CD14-positive monocyte (primary cell): ENCODE measurements around the gene STIM1. TPM values are rescaled to one million over a fixed set of nuclear protein-coding genes. Genes with fewer than 3 reads are reported as not detected.
A peak's percentile ranks its signal among the peaks of the same experiment; 100 is the strongest.

Experiments
- DNase-seq, 3 donors: peaks; one replicate each; pipeline ENCODE4 v3.0.0-alpha.2; 2011 to 2022
- H2AFZ ChIP-seq: 2 replicates; pipeline ENCODE4 v1.6.0; 2012; ENCODE audit warnings: mild to moderate bottlenecking, low read depth, low read length, inconsistent platforms; ENCODE audit not compliant: insufficient read depth, poor library complexity, severe bottlenecking
- H3K27ac ChIP-seq, 2 donors: 1 replicate in 1 of 2; 2 replicates in 1 of 2; pipeline ENCODE4 v1.5.1; 2012 to 2013; ENCODE audit warnings: low read length in 2 of 2, control low read depth in 1 of 2, inconsistent platforms in 1 of 2, low read depth in 1 of 2, mild to moderate bottlenecking in 1 of 2
- H3K27me3 ChIP-seq, 2 donors: one replicate each; pipeline versions ENCODE4 v1.6.0 to v1.6.1; 2011 to 2013; ENCODE audit warnings: low read length in 2 of 2; ENCODE audit not compliant: control insufficient read depth in 2 of 2, insufficient read depth in 2 of 2
- H3K36me3 ChIP-seq, 2 donors: replicated peaks in 1 of 2; 1 replicate in 1 of 2; 2 replicates in 1 of 2; pipeline versions ENCODE4 v1.5.1 to v1.6.1; 2012 to 2013; ENCODE audit warnings: low read length in 2 of 2, control low read depth in 1 of 2, inconsistent platforms in 1 of 2, mild to moderate bottlenecking in 1 of 2; ENCODE audit not compliant: insufficient read depth in 2 of 2, control insufficient read depth in 1 of 2
- H3K4me1 ChIP-seq, 2 donors: 1 replicate in 1 of 2; 2 replicates in 1 of 2; pipeline versions ENCODE4 v1.5.1 to v1.6.1; 2012 to 2013; ENCODE audit warnings: low read length in 2 of 2, control low read depth in 1 of 2, inconsistent platforms in 1 of 2, mild to moderate bottlenecking in 1 of 2, moderate library complexity in 1 of 2; ENCODE audit not compliant: insufficient read depth in 2 of 2, control insufficient read depth in 1 of 2
- H3K4me2 ChIP-seq: replicated peaks from 2 replicates; pipeline ENCODE3; 2012; ENCODE audit warnings: low read length, moderate library complexity, mild to moderate bottlenecking; ENCODE audit not compliant: poor library complexity, severe bottlenecking; ENCODE audit errors: extremely low read depth
- H3K4me3 ChIP-seq, 3 experiments: fragments of 200-600 bp in 1 of 3; sonication (generic) in 1 of 3; replicated peaks in 1 of 3; 1 replicate in 2 of 3; 2 replicates in 1 of 3; pipeline ENCODE4 v1.5.1; 2011 to 2013; ENCODE audit warnings: low read length in 3 of 3, mild to moderate bottlenecking in 3 of 3, control low read depth in 2 of 3, low read depth in 2 of 3, inconsistent platforms in 1 of 3, moderate library complexity in 1 of 3
- H3K79me2 ChIP-seq: 2 replicates; pipeline ENCODE4 v1.6.0; 2012; ENCODE audit warnings: mild to moderate bottlenecking, control low read depth, inconsistent platforms, low read length, moderate library complexity; ENCODE audit not compliant: insufficient read depth
- H3K9ac ChIP-seq: 2 replicates; pipeline ENCODE4 v1.6.0; 2017; ENCODE audit warnings: low read length, mild to moderate bottlenecking; ENCODE audit not compliant: insufficient read depth, poor library complexity, severe bottlenecking
- H3K9me3 ChIP-seq, 2 donors: replicated peaks in 1 of 2; 1 replicate in 1 of 2; 2 replicates in 1 of 2; pipeline versions ENCODE4 v1.5.1 to v1.6.1; 2012 to 2013; ENCODE audit warnings: low read length in 2 of 2, control low read depth in 1 of 2; ENCODE audit not compliant: control insufficient read depth in 1 of 2, insufficient read depth in 1 of 2
- H4K20me1 ChIP-seq: 2 replicates; pipeline ENCODE4 v1.6.0; 2012; ENCODE audit warnings: mild to moderate bottlenecking, low read length, control low read depth, moderate library complexity; ENCODE audit not compliant: insufficient read depth
- H3K27ac Mint-ChIP-seq, 7 donors: one replicate each; pipeline ENCODE4 v1.8.0; 2020; ENCODE audit warnings: mild to moderate bottlenecking in 7 of 7, mixed read lengths in 7 of 7, moderate library complexity in 6 of 7, inconsistent platforms in 2 of 7
- H3K27me3 Mint-ChIP-seq, 3 donors: one replicate each; pipeline ENCODE4 v1.8.0; 2021 to 2022; ENCODE audit warnings: low read depth in 3 of 3, mild to moderate bottlenecking in 3 of 3, mixed read lengths in 3 of 3, moderate library complexity in 3 of 3, inconsistent platforms in 1 of 3
- H3K36me3 Mint-ChIP-seq, 2 donors: one replicate each; pipeline ENCODE4 v1.8.0; 2020; ENCODE audit warnings: mixed read lengths in 2 of 2, inconsistent platforms in 1 of 2, mild to moderate bottlenecking in 1 of 2
- H3K4me1 Mint-ChIP-seq: one replicate; pipeline ENCODE4 v1.8.0; 2020; ENCODE audit warnings: mild to moderate bottlenecking, mixed read lengths
- H3K4me3 Mint-ChIP-seq, 2 donors: one replicate each; pipeline ENCODE4 v1.8.0; 2020; ENCODE audit warnings: mild to moderate bottlenecking in 2 of 2, mixed read lengths in 2 of 2, moderate library complexity in 1 of 2
- H3K9me3 Mint-ChIP-seq, 7 donors: one replicate each; pipeline ENCODE4 v1.8.0; 2020 to 2022; ENCODE audit warnings: mixed read lengths in 7 of 7, mild to moderate bottlenecking in 6 of 7, moderate library complexity in 6 of 7, inconsistent platforms in 2 of 7
- CTCF ChIP-seq: fragments of 200-600 bp; IDR thresholded peaks from one replicate; pipeline ENCODE4 v1.8.0; 2022; ENCODE audit warnings: antibody characterized with exemption, mild to moderate bottlenecking
- WGBS: methylation state at CpG from one replicate; pipeline ENCODE4 v1.1.5; 2013; ENCODE audit warnings: missing lambda C conversion rate; ENCODE audit not compliant: insufficient coverage; 5-methylcytosine and 5-hydroxymethylcytosine counted together
- intact Hi-C, 2 donors: fragments of 100-400 bp; cut with micrococcal nuclease; formaldehyde crosslinking; loops; one replicate each; pipeline versions ENCODE4 v1.15.0 to v1.15.1; 2023
- polyA plus RNA-seq, 3 donors: library from polyadenylated mRNA; depleted of rRNA in 1 of 3; unstranded in 2 of 3; stranded (reverse) in 1 of 3; fragments of 300-500 nt in 2 of 3; fragments of >200 nt in 1 of 3; fragmentation: Illumina TruSeq in 2 of 3; gene quantifications; 1 replicate in 2 of 3; 2 replicates in 1 of 3; pipeline ENCODE4 v1.2.3, GENCODE V29; 2012 to 2021

Gene STIM1
- polyA plus RNA-seq, 3 donors, result 14.0 to 68.6 (median 21.0) TPM

- Histone ChIP-seq H3K4me2 (no peak overlapping the region), H3K4me3 (no peak overlapping the region), H4K20me1 (peaks cover 96% of the 10 kb centered on the region), H3K4me1 (no peaks in the 10 kb centered on the region), H3K36me3 (no peaks in the 10 kb centered on the region), H2AFZ (no peak overlapping the region), H3K9me3 (no peaks in the 10 kb centered on the region), H3K79me2 (peaks cover 86% of the 10 kb centered on the region), H3K9ac (no peak overlapping the region), H3K27me3 (no peaks in the 10 kb centered on the region), H3K27ac (no peak overlapping the region)
- WGBS, result 63% methylated on average over 2 of the region's 5 CpGs
- TF ChIP-seq CTCF, result peak; percentile 49
- H3K27me3 Mint-ChIP-seq, result no peaks in the 10 kb centered on the region
- peak overlapping the region in 1 of 7 donors; percentile 6 for H3K27ac Mint-ChIP-seq
- H3K4me3 Mint-ChIP-seq, result no peak overlapping the region
- DNase-seq, result peak; percentile 11 to 28 (median 23)
- no peaks in the 10 kb centered on the region for H3K9me3 Mint-ChIP-seq
- intact Hi-C loops, result no loop called here
- H3K36me3 Mint-ChIP-seq, result peaks cover 7 to 10% of the 10 kb centered on the region in 2 donors
- H3K4me1 Mint-ChIP-seq, result peaks cover 22% of the 10 kb centered on the region
Observed at GRCh38 chr11:3959015-3959902, 103.8 kb downstream of the STIM1 start.

GRCh38 chr11:3959903-3960265 lies 104.4 kb downstream of the STIM1 start:
- Mint-ChIP-seq H3K9me3 (no peaks in the 10 kb centered on the region), H3K36me3 (peaks cover 7 to 10% of the 10 kb centered on the region in 2 donors), H3K27me3 (no peaks in the 10 kb centered on the region), H3K27ac (no peak overlapping the region), H3K4me1 (peaks cover 18% of the 10 kb centered on the region), H3K4me3 (no peak overlapping the region)
- Histone ChIP-seq H3K27me3 (no peaks in the 10 kb centered on the region), H3K9me3 (no peaks in the 10 kb centered on the region), H3K4me3 (no peak overlapping the region), H3K79me2 (peaks cover 86% of the 10 kb centered on the region), H3K4me2 (no peak overlapping the region), H3K4me1 (no peaks in the 10 kb centered on the region), H3K9ac (no peak overlapping the region), H3K27ac (no peak overlapping the region), H3K36me3 (no peaks in the 10 kb centered on the region), H2AFZ (no peak overlapping the region), H4K20me1 (peaks cover 96% of the 10 kb centered on the region)
- intact Hi-C loops, result loop anchor here in 1 of 2 donors (5.0 kb wide), 1 partner anchor 103 kb away; the partner anchor contains the start of gene STIM1
- DNase-seq, result no peak
- no peak for TF ChIP-seq CTCF
